NCI-H2227 treated with DMSO at 0.1 percent for 48 hours (cell line): Measurements from ENCODE around the gene LMOD2.

ENCODE experiments used
- DNase-seq: peaks from one replicate; lab custom pipeline; 2025; lab: John Stamatoyannopoulos, UW

LMOD2 gene

GRCh38 chr7:123673137-123673732 lies 17.6 kb downstream of the LMOD2 start:
- no peak for DNase-seq

- DNase-seq = no peak
Measured at GRCh38 chr7:123673752-123674398, 18.2 kb downstream of the LMOD2 start.

- DNase-seq = no peak
Measured at GRCh38 chr7:123674399-123675180, 18.9 kb downstream of the LMOD2 start.

- DNase-seq = no peak
Measured at GRCh38 chr7:123675181-123675473, 19.5 kb downstream of the LMOD2 start.

- DNase-seq = no peak
Measured at GRCh38 chr7:123677061-123677715, 21.5 kb downstream of the LMOD2 start.

- DNase-seq = no peak
Measured at GRCh38 chr7:123679614-123680013, 23.9 kb downstream of the LMOD2 start.

GRCh38 chr7:123680580-123680979 lies 24.9 kb downstream of the LMOD2 start:
- DNase-seq = no peak

GRCh38 chr7:123681561-123681960 lies 25.9 kb downstream of the LMOD2 start:
- no peak for DNase-seq

GRCh38 chr7:123682690-123683089 lies 27.0 kb downstream of the LMOD2 start:
- peak; percentile 44 for DNase-seq

- DNase-seq = no peak
Measured at GRCh38 chr7:123687161-123687560, 31.5 kb downstream of the LMOD2 start.

GRCh38 chr7:123687727-123688126 lies 32.1 kb downstream of the LMOD2 start:
- DNase-seq = no peak

GRCh38 chr7:123689250-123689649 lies 33.6 kb downstream of the LMOD2 start:
- DNase-seq = no peak

GRCh38 chr7:123690550-123690949 lies 34.9 kb downstream of the LMOD2 start:
- no peak for DNase-seq

GRCh38 chr7:123692471-123692877 lies 36.8 kb downstream of the LMOD2 start:
- no peak for DNase-seq

- no peak for DNase-seq
Measured at GRCh38 chr7:123695944-123696677, 40.4 kb downstream of the LMOD2 start.

GRCh38 chr7:123705211-123705901 lies 49.7 kb downstream of the LMOD2 start:
- DNase-seq = no peak

- no peak for DNase-seq
Measured at GRCh38 chr7:123709525-123709924, 53.9 kb downstream of the LMOD2 start.

- no peak for DNase-seq
Measured at GRCh38 chr7:123710683-123711082, 55.0 kb downstream of the LMOD2 start.

GRCh38 chr7:123711832-123712293 lies 56.2 kb downstream of the LMOD2 start:
- no peak for DNase-seq

- DNase-seq = no peak
Measured at GRCh38 chr7:123712619-123713018, 57.0 kb downstream of the LMOD2 start.
